Keratinocyte (primary cell): ENCODE results near the gene METTL26. TPM values are rescaled to one million over a fixed set of nuclear protein-coding genes. Genes with fewer than 3 reads are reported as not detected.

ENCODE experiments used
- DNase-seq: peaks from one replicate; pipeline ENCODE4 v3.0.0-alpha.2; 2011; ENCODE audit warnings: low read depth, missing footprints, low spot score
- FAIRE-seq: peaks from 2 replicates; lab custom pipeline; 2011; peaks lifted over from hg19 to GRCh38; lab: Jason Lieb, UNC
- H2AFZ ChIP-seq: 2 replicates; pipeline ENCODE4 v1.6.0; 2012; ENCODE audit warnings: low read length, control low read depth, inconsistent platforms; ENCODE audit not compliant: control insufficient read depth
- H3K27ac ChIP-seq: 2 replicates; pipeline ENCODE4 v1.5.1; 2011; ENCODE audit warnings: low read length; ENCODE audit not compliant: control insufficient read depth, insufficient read depth
- H3K27me3 ChIP-seq: 3 replicates; pipeline ENCODE4 v1.6.0; 2011; ENCODE audit warnings: low read length; ENCODE audit not compliant: control insufficient read depth, insufficient read depth; ENCODE audit errors: extremely low read depth
- H3K36me3 ChIP-seq, 2 experiments: 2 replicates in 1 of 2; 3 replicates in 1 of 2; pipeline ENCODE4 v1.5.1; 2011; ENCODE audit warnings: low read length in 2 of 2, mild to moderate bottlenecking in 1 of 2; ENCODE audit not compliant: control insufficient read depth in 2 of 2, insufficient read depth in 2 of 2; ENCODE audit errors: extremely low read depth in 1 of 2
- H3K4me1 ChIP-seq: 3 replicates; pipeline ENCODE4 v1.5.1; 2011; ENCODE audit warnings: low read length; ENCODE audit not compliant: control insufficient read depth, insufficient read depth; ENCODE audit errors: extremely low read depth
- H3K4me2 ChIP-seq: 3 replicates; pipeline ENCODE4 v1.6.0; 2011; ENCODE audit warnings: low read depth, low read length; ENCODE audit not compliant: control insufficient read depth, insufficient read depth; ENCODE audit errors: extremely low read depth
- H3K4me3 ChIP-seq, 3 experiments: fragments of 200-600 bp in 1 of 3; sonication (generic) in 1 of 3; 2 replicates in 2 of 3; 3 replicates in 1 of 3; pipeline ENCODE4 v1.5.1; 2011 to 2016; ENCODE audit warnings: low read length in 3 of 3, mild to moderate bottlenecking in 3 of 3, control low read depth in 2 of 3, inconsistent platforms in 1 of 3, low read depth in 1 of 3, mixed read lengths in 1 of 3, mixed run types in 1 of 3, moderate library complexity in 1 of 3; ENCODE audit not compliant: control insufficient read depth in 2 of 3, insufficient read depth in 2 of 3; ENCODE audit errors: extremely low read depth in 1 of 3
- H3K79me2 ChIP-seq: 2 replicates; pipeline ENCODE4 v1.6.0; 2012; ENCODE audit warnings: low read length; ENCODE audit not compliant: control insufficient read depth, insufficient read depth
- H3K9ac ChIP-seq: 3 replicates; pipeline ENCODE4 v1.6.0; 2011; ENCODE audit warnings: low read length; ENCODE audit not compliant: control insufficient read depth, insufficient read depth; ENCODE audit errors: extremely low read depth
- H3K9me1 ChIP-seq: 3 replicates; pipeline ENCODE4 v1.6.0; 2011; ENCODE audit warnings: low read length; ENCODE audit not compliant: control insufficient read depth, insufficient read depth; ENCODE audit errors: extremely low read depth
- H3K9me3 ChIP-seq: 2 replicates; pipeline ENCODE4 v1.5.1; 2012; ENCODE audit warnings: low read depth, low read length; ENCODE audit not compliant: control insufficient read depth
- H4K20me1 ChIP-seq: 3 replicates; pipeline ENCODE4 v1.6.0; 2011; ENCODE audit warnings: low read length; ENCODE audit not compliant: control insufficient read depth, insufficient read depth; ENCODE audit errors: extremely low read depth
- EZH2 ChIP-seq: IDR thresholded peaks from one replicate; pipeline ENCODE4 v1.6.1; 2012; ENCODE audit warnings: inconsistent platforms, mild to moderate bottlenecking, low read length, moderate library complexity
- dilution Hi-C: fragments of 300-500 bp; cut with MboI; formaldehyde crosslinking; loops from one replicate; pipeline ENCODE4 v1.7.0; 2020; ENCODE audit warnings: low sequenced_read_pairs; ENCODE audit not compliant: extremely low pct_ligation_motif_present
- polyA plus RNA-seq, 5 experiments: library from polyadenylated mRNA; depleted of rRNA in 3 of 5; stranded (reverse) in 3 of 5; stranded (forward) in 1 of 5; unstranded in 1 of 5; fragments of >200 nt; gene quantifications; 1 replicate in 1 of 5; 2 replicates in 3 of 5; 3 replicates in 1 of 5; pipeline versions ENCODE4 v1.2.1 to v1.2.3, GENCODE V29; 2011 to 2012; ENCODE audit warnings: missing spikeins in 2 of 5, low read depth in 1 of 5, low replicate concordance in 1 of 5
- TF ChIP-seq, protein P1 (sequence below), 3 experiments: IDR thresholded peaks in 1 of 3; conservative IDR thresholded peaks in 1 of 3; optimal IDR thresholded peaks in 1 of 3; 2 replicates in 2 of 3; 3 replicates in 1 of 3; pipeline versions ENCODE3 to v1.5.1; 2011; ENCODE audit warnings: low read length in 3 of 3, mild to moderate bottlenecking in 3 of 3, moderate library complexity in 2 of 3, control low read depth in 1 of 3, inconsistent platforms in 1 of 3; ENCODE audit not compliant: insufficient read depth in 2 of 3; ENCODE audit errors: extremely low read depth in 1 of 3

The METTL26 gene
- polyA plus RNA-seq, 1 donor (not counting 4 experiments of a cell fraction or from before 2014, with no cell fraction given), result 46.9 TPM

- Histone ChIP-seq H2AFZ (peak overlapping the region; percentile 12), H3K27me3 (no peaks in the 10 kb centered on the region), H3K4me1 (peaks cover 11% of the 10 kb centered on the region), H3K79me2 (peaks cover 6% of the 10 kb centered on the region), H4K20me1 (no peaks in the 10 kb centered on the region), H3K4me3 (peak overlapping the region; percentile 44 to 82 (median 78)), H3K9me3 (no peaks in the 10 kb centered on the region), H3K9me1 (no peaks in the 10 kb centered on the region), H3K4me2 (peak overlapping the region; percentile 92), H3K36me3 (peaks cover 6 to 7% of the 10 kb centered on the region in 2 experiments), H3K9ac (peak overlapping the region; percentile 78), H3K27ac (peak overlapping the region; percentile 81)
- FAIRE-seq (no peak), DNase-seq (no peak)
- no peak for TF ChIP-seq EZH2
- TF ChIP-seq, protein P1, sequence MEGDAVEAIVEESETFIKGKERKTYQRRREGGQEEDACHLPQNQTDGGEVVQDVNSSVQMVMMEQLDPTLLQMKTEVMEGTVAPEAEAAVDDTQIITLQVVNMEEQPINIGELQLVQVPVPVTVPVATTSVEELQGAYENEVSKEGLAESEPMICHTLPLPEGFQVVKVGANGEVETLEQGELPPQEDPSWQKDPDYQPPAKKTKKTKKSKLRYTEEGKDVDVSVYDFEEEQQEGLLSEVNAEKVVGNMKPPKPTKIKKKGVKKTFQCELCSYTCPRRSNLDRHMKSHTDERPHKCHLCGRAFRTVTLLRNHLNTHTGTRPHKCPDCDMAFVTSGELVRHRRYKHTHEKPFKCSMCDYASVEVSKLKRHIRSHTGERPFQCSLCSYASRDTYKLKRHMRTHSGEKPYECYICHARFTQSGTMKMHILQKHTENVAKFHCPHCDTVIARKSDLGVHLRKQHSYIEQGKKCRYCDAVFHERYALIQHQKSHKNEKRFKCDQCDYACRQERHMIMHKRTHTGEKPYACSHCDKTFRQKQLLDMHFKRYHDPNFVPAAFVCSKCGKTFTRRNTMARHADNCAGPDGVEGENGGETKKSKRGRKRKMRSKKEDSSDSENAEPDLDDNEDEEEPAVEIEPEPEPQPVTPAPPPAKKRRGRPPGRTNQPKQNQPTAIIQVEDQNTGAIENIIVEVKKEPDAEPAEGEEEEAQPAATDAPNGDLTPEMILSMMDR (optimal IDR thresholded peaks at IDR 0.05 in 1 of 3, IDR thresholded peaks at IDR 0.05 in 1 of 3, conservative IDR thresholded peaks at IDR 0.05 in 1 of 3; ENCODE audit: extremely low read depth in 1 of 3, insufficient read depth in 2 of 3, low read length in 3 of 3), result no peak
- dilution Hi-C loops, result no loop called here
Measured at GRCh38 chr16:649631-650030, 13.5 kb upstream of the METTL26 start.

DNA sequence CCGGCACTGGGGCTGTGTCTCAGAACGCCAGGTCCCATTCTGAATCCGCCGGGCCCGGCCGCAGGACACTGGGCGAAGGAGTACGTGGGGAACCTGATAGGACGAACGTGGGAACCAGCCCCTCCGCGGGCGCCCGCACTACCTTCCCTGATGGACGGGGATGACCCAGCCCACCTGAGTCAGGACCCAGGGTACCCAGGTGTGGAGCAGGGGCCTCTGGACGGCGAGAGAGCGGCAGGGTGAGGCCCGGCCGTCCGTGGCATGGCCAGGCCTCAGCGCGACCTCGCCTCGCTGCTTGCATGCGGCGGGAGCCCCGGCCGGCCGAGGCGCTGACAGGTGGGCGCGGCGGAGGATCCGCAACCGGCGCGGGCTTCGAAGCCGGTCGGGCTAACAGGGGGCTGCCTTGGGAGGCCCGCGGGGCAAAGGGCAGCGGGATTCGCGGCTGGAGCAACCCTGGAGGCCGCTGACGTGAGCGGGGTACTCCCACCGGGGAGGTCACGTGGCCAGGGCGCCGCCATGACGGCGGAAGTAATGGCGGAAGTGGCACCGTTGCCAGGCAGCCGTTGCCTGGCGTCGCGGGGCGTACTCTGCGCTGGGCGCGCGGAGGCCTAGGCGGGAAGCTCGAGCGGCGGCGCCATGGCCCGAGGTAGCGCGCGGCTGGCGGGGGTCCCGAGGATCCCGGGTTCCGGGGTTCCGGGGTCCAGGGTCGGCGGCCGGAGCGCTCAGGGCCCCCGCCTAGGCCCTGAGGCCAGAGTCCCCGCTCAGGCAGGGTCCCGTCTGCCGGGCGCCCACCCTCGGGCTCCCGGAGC lies 12.9 kb upstream of the METTL26 start, which contains the start of gene WDR90:
WDR90 (plus strand) TSS at position 585 of the 809 bp plus-strand sequence; CDS start at position 637, 52 bp downstream.
- dilution Hi-C loops, result no loop called here
- Histone ChIP-seq H3K27me3 (no peaks in the 10 kb centered on the region), H3K4me2 (peak within 1 kb of the TSS; percentile 92), H3K27ac (peak within 1 kb of the TSS; percentile 81), H4K20me1 (no peaks in the 10 kb centered on the region), H3K36me3 (peaks cover 6 to 7% of the 10 kb centered on the region in 2 experiments), H3K4me3 (peak within 1 kb of the TSS; percentile 44 to 82 (median 78)), H3K4me1 (peaks cover 11% of the 10 kb centered on the region), H3K9ac (peak within 1 kb of the TSS; percentile 78), H3K79me2 (peaks cover 6% of the 10 kb centered on the region), H3K9me3 (no peaks in the 10 kb centered on the region), H3K9me1 (no peaks in the 10 kb centered on the region), H2AFZ (peak within 1 kb of the TSS; percentile 49)
- DNase-seq (peak; percentile 23), FAIRE-seq (no peak)
- no peak for TF ChIP-seq EZH2
- TF ChIP-seq, protein P1 (optimal IDR thresholded peaks at IDR 0.05 in 1 of 3, IDR thresholded peaks at IDR 0.05 in 1 of 3, conservative IDR thresholded peaks at IDR 0.05 in 1 of 3; ENCODE audit: extremely low read depth in 1 of 3, insufficient read depth in 2 of 3, low read length in 3 of 3), result no peak
